Stimulated activated CD4-positive, alpha-beta T cell treated with anti-CD3 and anti-CD28 coated beads, Interleukin-15, amount 100 ng/mL, for 1 hour (primary cell): ENCODE measurements around the gene PIWIL4.
"Not testable (repeated sequence)": the region's sequence is repeated elsewhere in the genome, so short reads cannot be mapped to it uniquely, and the experiment has no call there.

ENCODE experiments used
- DNase-seq, 2 donors: peaks; one replicate each; pipeline ENCODE4 v3.0.0-alpha.2; 2020; ENCODE audit warnings: low read depth in 1 of 2, low spot score in 1 of 2

PIWIL4 gene

GRCh38 chr11:94546886-94547285 lies 20.3 kb upstream of the PIWIL4 start:
- DNase-seq = no peak

GRCh38 chr11:94549146-94549545 lies 18.0 kb upstream of the PIWIL4 start:
- DNase-seq = no peak

GRCh38 chr11:94550513-94550912 lies 16.7 kb upstream of the PIWIL4 start:
- DNase-seq = no peak

- no peak for DNase-seq
These were observed 13.2 kb upstream of the PIWIL4 start for GRCh38 chr11:94553938-94554337.

GRCh38 chr11:94555752-94556329 lies 11.3 kb upstream of the PIWIL4 start:
- DNase-seq = not testable (repeated sequence)

GRCh38 chr11:94557421-94557820 lies 9.7 kb upstream of the PIWIL4 start:
- DNase-seq = no peak

- DNase-seq = no peak
These were observed 9.2 kb upstream of the PIWIL4 start for GRCh38 chr11:94557992-94558391.

GRCh38 chr11:94558468-94558867 lies 8.7 kb upstream of the PIWIL4 start:
- no peak for DNase-seq

- DNase-seq = no peak
These were observed 8.2 kb upstream of the PIWIL4 start for GRCh38 chr11:94558932-94559331.

- no peak for DNase-seq
These were observed 7.8 kb upstream of the PIWIL4 start for GRCh38 chr11:94559361-94559760.

- no peak for DNase-seq
These were observed 6.3 kb upstream of the PIWIL4 start for GRCh38 chr11:94560834-94561233.

GRCh38 chr11:94563176-94563847 lies 3.9 kb upstream of the PIWIL4 start:
- no peak for DNase-seq

- no peak for DNase-seq
These were observed 3.2 kb upstream of the PIWIL4 start for GRCh38 chr11:94563848-94564467.

GRCh38 chr11:94568200-94568599 lies 1.0 kb downstream of the PIWIL4 start:
- no peak for DNase-seq

GRCh38 chr11:94568717-94569116 lies 1.5 kb downstream of the PIWIL4 start:
- no peak for DNase-seq

- not testable (repeated sequence) for DNase-seq
These were observed 5.8 kb downstream of the PIWIL4 start for GRCh38 chr11:94572975-94573374.

GRCh38 chr11:94574193-94574961 lies 7.2 kb downstream of the PIWIL4 start:
- no peak for DNase-seq

GRCh38 chr11:94576306-94576705 lies 9.1 kb downstream of the PIWIL4 start:
- DNase-seq = no peak

GRCh38 chr11:94577841-94578240 lies 10.7 kb downstream of the PIWIL4 start:
- no peak for DNase-seq

GRCh38 chr11:94581926-94582325 lies 14.8 kb downstream of the PIWIL4 start:
- no peak for DNase-seq

GRCh38 chr11:94583213-94583865 lies 16.2 kb downstream of the PIWIL4 start:
- DNase-seq = no peak
